ENCODE measurements around the gene AMMECR1. TPM values are rescaled to one million over a fixed set of nuclear protein-coding genes. Genes with fewer than 3 reads are reported as not detected.

AMMECR1 gene
- total RNA-seq, 1 donor from 2014 or later, result 16.1 TPM

DNA sequence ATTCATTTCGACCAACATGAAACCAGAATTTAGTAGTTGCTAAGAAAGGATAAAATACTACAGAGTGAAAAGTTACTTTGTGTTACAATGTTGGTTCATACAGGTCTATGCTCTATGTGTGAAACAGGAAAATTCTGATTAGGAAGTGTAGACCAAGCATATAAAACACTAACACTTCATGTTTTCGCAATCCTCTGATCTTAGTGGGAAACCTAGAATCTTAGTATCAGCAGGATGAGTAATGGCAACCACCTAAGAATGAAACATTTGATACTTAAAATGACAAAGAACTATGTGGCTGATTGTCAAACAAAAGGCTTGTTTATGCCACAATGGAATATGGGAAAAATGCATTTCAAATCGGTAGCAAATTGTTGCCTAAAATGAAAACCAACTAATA, 116.1 kb downstream of the AMMECR1 start:
- DNase-seq (ENCODE audit: low spot score), result no peak
- H3K27ac Mint-ChIP-seq (ENCODE audit: unreplicated experiment), result no peak overlapping the region

DNA sequence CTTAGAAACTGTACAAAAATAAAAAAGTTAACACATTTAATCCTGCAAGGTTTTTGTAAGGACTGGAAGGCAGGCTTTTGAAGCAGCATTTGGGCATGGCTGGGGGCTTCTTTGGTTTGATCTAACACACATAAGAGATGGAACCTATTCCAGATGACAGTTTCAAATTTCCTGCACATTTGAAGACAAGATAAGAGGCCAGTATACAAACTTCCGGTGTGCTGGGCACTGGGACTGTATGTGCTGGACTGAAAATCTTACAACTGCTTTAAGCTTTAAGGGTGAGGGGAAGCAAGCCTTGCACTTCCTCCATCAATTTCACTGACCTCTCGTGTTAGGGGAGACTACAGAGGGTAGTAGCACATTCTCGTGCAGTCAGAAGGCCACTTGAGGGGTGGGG, 122.9 kb downstream of the AMMECR1 start:
- no peak overlapping the region for H3K4me3 Mint-ChIP-seq (ENCODE audit: unreplicated experiment)
- no peak overlapping the region for H3K27ac Mint-ChIP-seq (ENCODE audit: unreplicated experiment)
- TF ChIP-seq, protein P1, sequence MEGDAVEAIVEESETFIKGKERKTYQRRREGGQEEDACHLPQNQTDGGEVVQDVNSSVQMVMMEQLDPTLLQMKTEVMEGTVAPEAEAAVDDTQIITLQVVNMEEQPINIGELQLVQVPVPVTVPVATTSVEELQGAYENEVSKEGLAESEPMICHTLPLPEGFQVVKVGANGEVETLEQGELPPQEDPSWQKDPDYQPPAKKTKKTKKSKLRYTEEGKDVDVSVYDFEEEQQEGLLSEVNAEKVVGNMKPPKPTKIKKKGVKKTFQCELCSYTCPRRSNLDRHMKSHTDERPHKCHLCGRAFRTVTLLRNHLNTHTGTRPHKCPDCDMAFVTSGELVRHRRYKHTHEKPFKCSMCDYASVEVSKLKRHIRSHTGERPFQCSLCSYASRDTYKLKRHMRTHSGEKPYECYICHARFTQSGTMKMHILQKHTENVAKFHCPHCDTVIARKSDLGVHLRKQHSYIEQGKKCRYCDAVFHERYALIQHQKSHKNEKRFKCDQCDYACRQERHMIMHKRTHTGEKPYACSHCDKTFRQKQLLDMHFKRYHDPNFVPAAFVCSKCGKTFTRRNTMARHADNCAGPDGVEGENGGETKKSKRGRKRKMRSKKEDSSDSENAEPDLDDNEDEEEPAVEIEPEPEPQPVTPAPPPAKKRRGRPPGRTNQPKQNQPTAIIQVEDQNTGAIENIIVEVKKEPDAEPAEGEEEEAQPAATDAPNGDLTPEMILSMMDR (IDR thresholded peaks at IDR 0.05; ENCODE audit: unreplicated experiment), result no peak
- peaks cover 3% of the 10 kb centered on the region for H3K36me3 Mint-ChIP-seq (ENCODE audit: low read depth, unreplicated experiment)
- H3K27me3 Mint-ChIP-seq (ENCODE audit: unreplicated experiment), result peaks cover 2% of the 10 kb centered on the region
- H3K9me3 Mint-ChIP-seq (ENCODE audit: unreplicated experiment), result no peaks in the 10 kb centered on the region
- no peak for DNase-seq (ENCODE audit: low spot score)
- H3K4me1 Mint-ChIP-seq (ENCODE audit: unreplicated experiment), result peaks cover 3% of the 10 kb centered on the region

More for the DNA sequence above, 116.1 kb downstream of the AMMECR1 start:
- no peaks in the 10 kb centered on the region for H3K36me3 Mint-ChIP-seq (ENCODE audit: low read depth, unreplicated experiment)
- no peaks in the 10 kb centered on the region for H3K9me3 Mint-ChIP-seq (ENCODE audit: unreplicated experiment)
- H3K27me3 Mint-ChIP-seq (ENCODE audit: unreplicated experiment), result no peaks in the 10 kb centered on the region
- H3K4me3 Mint-ChIP-seq (ENCODE audit: unreplicated experiment), result no peak overlapping the region
- TF ChIP-seq, protein P1 (IDR thresholded peaks at IDR 0.05; ENCODE audit: unreplicated experiment), result no peak
- H3K4me1 Mint-ChIP-seq (ENCODE audit: unreplicated experiment), result peaks cover 3% of the 10 kb centered on the region

DNA sequence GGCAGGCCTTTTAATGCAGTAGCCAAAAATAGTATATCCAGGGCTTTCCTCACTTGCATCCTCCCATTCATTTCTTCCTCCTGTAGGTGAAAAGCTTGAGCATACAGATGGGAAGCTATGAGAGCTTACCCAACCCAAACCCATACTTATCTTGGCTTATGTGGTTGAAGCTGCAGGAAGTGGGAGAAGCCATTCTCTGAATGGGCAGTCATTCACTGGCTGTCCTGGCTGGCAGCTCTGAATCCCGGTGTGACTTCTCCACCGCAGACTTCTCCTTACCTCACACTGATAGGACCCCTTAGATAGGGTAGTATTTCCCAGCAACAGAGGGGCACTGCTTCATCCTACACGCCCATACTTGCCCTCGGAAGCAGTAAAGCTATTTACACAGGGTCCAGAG, 125.4 kb downstream of the AMMECR1 start:
- Mint-ChIP-seq H3K27ac (ENCODE audit: unreplicated experiment) (no peak overlapping the region), H3K9me3 (ENCODE audit: unreplicated experiment) (no peaks in the 10 kb centered on the region)
- no peak for DNase-seq (ENCODE audit: low spot score)

DNA sequence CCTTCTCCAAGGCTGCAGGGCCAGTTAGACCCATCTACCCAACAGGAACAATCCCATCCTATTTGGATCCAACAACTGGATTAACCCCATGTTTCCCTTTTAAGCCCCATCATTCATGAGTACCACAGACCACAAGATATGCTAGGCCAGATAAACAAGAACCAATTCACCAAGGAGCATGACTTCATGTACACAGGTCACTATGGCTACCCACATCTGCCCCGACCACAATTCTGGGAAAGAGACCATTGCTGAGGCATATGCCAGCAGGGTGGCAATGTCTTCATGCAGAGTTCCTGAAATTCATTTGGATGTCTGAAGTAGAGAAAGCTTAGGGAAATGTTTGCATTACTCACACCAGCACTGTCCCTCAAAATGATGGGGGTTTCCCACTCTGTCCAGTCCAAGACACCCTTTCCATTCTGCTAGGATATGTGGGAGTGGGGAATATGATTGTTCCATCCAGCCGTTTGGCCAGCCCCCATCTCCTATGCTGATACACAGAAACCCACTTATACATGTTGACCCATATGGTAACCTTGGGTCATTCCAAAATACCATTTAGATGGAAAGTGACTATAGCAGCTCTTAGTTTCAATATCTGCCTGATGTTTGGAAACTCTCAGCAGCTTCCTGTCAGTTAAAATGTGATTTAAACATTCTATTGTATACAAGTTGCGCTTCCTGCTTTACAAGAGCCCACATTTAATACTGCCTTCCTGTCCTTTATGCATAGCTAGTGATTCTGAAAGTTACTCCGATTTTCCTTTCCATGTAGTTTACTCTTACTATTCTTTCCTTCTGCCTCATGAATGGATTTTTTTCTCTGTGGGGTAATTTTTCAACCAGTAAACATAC, 129.0 kb downstream of the AMMECR1 start:
- H3K4me3 Mint-ChIP-seq (ENCODE audit: unreplicated experiment), result peak overlapping the region; percentile 44
- H3K4me1 Mint-ChIP-seq (ENCODE audit: unreplicated experiment), result peaks cover 22% of the 10 kb centered on the region
- H3K27me3 Mint-ChIP-seq (ENCODE audit: unreplicated experiment), result peaks cover 4% of the 10 kb centered on the region
- peaks cover 7% of the 10 kb centered on the region for H3K36me3 Mint-ChIP-seq (ENCODE audit: low read depth, unreplicated experiment)
- no peaks in the 10 kb centered on the region for H3K9me3 Mint-ChIP-seq (ENCODE audit: unreplicated experiment)
- TF ChIP-seq, protein P1 (IDR thresholded peaks at IDR 0.05; ENCODE audit: unreplicated experiment), result no peak
- DNase-seq (ENCODE audit: low spot score), result no peak
- H3K27ac Mint-ChIP-seq (ENCODE audit: unreplicated experiment), result peak overlapping the region; percentile 18

More for the DNA sequence above, 125.4 kb downstream of the AMMECR1 start:
- peaks cover 3% of the 10 kb centered on the region for H3K27me3 Mint-ChIP-seq (ENCODE audit: unreplicated experiment)
- no peak overlapping the region for H3K4me3 Mint-ChIP-seq (ENCODE audit: unreplicated experiment)
- TF ChIP-seq, protein P1 (IDR thresholded peaks at IDR 0.05; ENCODE audit: unreplicated experiment), result no peak
- H3K36me3 Mint-ChIP-seq (ENCODE audit: low read depth, unreplicated experiment), result peaks cover 7% of the 10 kb centered on the region
- H3K4me1 Mint-ChIP-seq (ENCODE audit: unreplicated experiment), result peaks cover 13% of the 10 kb centered on the region

DNA sequence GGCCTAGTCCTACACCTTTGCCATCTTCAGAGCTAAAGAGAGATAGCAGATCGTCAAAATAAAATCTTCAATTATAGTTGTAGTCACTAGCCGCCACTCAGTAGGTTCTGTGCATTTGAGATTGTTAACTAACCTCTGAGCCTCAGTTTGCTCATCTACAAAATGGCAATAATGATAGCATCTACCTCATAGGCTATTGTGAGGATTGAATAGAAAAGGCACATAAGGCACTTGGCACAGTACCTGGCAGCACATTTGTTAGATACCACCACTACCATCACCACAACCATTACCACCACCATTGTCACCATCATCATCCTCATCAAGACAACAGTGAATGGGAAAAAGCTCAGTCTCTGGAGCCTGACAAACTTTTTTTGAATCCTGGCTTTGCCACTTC, 134.6 kb downstream of the AMMECR1 start:
- Mint-ChIP-seq H3K4me1 (ENCODE audit: unreplicated experiment) (peaks cover 9% of the 10 kb centered on the region), H3K27ac (ENCODE audit: unreplicated experiment) (no peak overlapping the region), H3K4me3 (ENCODE audit: unreplicated experiment) (no peak overlapping the region), H3K36me3 (ENCODE audit: low read depth, unreplicated experiment) (no peaks in the 10 kb centered on the region), H3K9me3 (ENCODE audit: unreplicated experiment) (no peaks in the 10 kb centered on the region), H3K27me3 (ENCODE audit: unreplicated experiment) (peaks cover 6% of the 10 kb centered on the region)
- DNase-seq (ENCODE audit: low spot score), result no peak
- TF ChIP-seq, protein P1 (IDR thresholded peaks at IDR 0.05; ENCODE audit: unreplicated experiment), result no peak
